CD4-positive, alpha-beta T cell (primary cell): Measurements from ENCODE around the gene GRIN2A. TPM values are rescaled to one million over a fixed set of nuclear protein-coding genes. Genes with fewer than 3 reads are reported as not detected.

Experiments
- ATAC-seq: fragments of 200-7000 bp; cut with Tn5 transposase; one replicate; pipeline ENCODE4 v1.10.0; 2022; ENCODE audit warnings: mild to moderate bottlenecking; ENCODE audit not compliant: poor library complexity
- CTCF ChIA-PET: fragments of 350-600 bp; sonication (Branson Sonifier 250); formaldehyde crosslinking; loops from one replicate; lab custom pipeline; 2021; ENCODE audit warnings: antibody characterized with exemption, inconsistent platforms; lab: Charles Lee
- POLR2A ChIA-PET: fragments of 350-600 bp; sonication (Branson Sonifier 250); formaldehyde crosslinking; loops from one replicate; lab custom pipeline; 2021; ENCODE audit warnings: antibody characterized with exemption, inconsistent platforms; lab: Charles Lee
- DNase-seq, 14 experiments: peaks; one replicate each; pipeline ENCODE4 v3.0.0-alpha.2; 2013 to 2020; ENCODE audit warnings: mixed read lengths in 2 of 14
- H3K27ac ChIP-seq, 2 donors: one replicate each; pipeline versions ENCODE4 v1.5.1 to v1.7.0; 2013; ENCODE audit warnings: low read length in 2 of 2, low read depth in 1 of 2, mild to moderate bottlenecking in 1 of 2
- H3K27me3 ChIP-seq, 2 experiments: 1 replicate in 1 of 2; 2 replicates in 1 of 2; pipeline versions ENCODE4 v1.6.1 to v1.7.0; 2013; ENCODE audit warnings: low read length in 2 of 2, control low read depth in 1 of 2, mild to moderate bottlenecking in 1 of 2, moderate library complexity in 1 of 2; ENCODE audit not compliant: insufficient read depth in 2 of 2, control insufficient read depth in 1 of 2
- H3K36me3 ChIP-seq: one replicate; pipeline ENCODE4 v1.6.1; 2013; ENCODE audit warnings: low read length, control low read depth; ENCODE audit not compliant: insufficient read depth
- H3K4me1 ChIP-seq: one replicate; pipeline ENCODE4 v1.6.1; 2013; ENCODE audit warnings: low read length, control low read depth; ENCODE audit not compliant: insufficient read depth
- H3K4me3 ChIP-seq: one replicate; pipeline ENCODE4 v1.5.1; 2013; ENCODE audit warnings: mild to moderate bottlenecking, low read length, moderate library complexity
- H3K9me3 ChIP-seq, 2 experiments: 1 replicate in 1 of 2; 2 replicates in 1 of 2; pipeline versions ENCODE4 v1.6.1 to v1.7.0; 2013; ENCODE audit warnings: low read length in 2 of 2, mild to moderate bottlenecking in 2 of 2, control low read depth in 1 of 2, moderate library complexity in 1 of 2; ENCODE audit not compliant: control insufficient read depth in 1 of 2, insufficient read depth in 1 of 2
- H3K27ac Mint-ChIP-seq: one replicate; pipeline ENCODE4 v1.8.0; 2020; ENCODE audit warnings: mixed read lengths
- H3K27me3 Mint-ChIP-seq: one replicate; pipeline ENCODE4 v1.8.0; 2021; ENCODE audit warnings: mixed read lengths
- H3K36me3 Mint-ChIP-seq: one replicate; pipeline ENCODE4 v1.8.0; 2021; ENCODE audit warnings: low read depth, mixed read lengths
- H3K4me1 Mint-ChIP-seq: one replicate; pipeline ENCODE4 v1.8.0; 2021; ENCODE audit warnings: low read depth, mixed read lengths
- H3K4me3 Mint-ChIP-seq: one replicate; pipeline ENCODE4 v1.8.0; 2020; ENCODE audit warnings: mild to moderate bottlenecking, mixed read lengths
- H3K9me3 Mint-ChIP-seq: one replicate; pipeline ENCODE4 v1.8.0; 2020; ENCODE audit warnings: mixed read lengths
- CTCF ChIP-seq: fragments of 200-600 bp; IDR thresholded peaks from one replicate; pipeline ENCODE4 v1.8.0; 2022; ENCODE audit warnings: antibody characterized with exemption, mild to moderate bottlenecking
- intact Hi-C, 2 experiments: fragments of 100-400 bp; cut with DNase I in 1 of 2; cut with micrococcal nuclease in 1 of 2; formaldehyde crosslinking; loops; one replicate each; pipeline versions ENCODE4 v1.15.1 to v1.9.0; 2023 to 2025; cut with DNase I, micrococcal nuclease
- total RNA-seq, 174 experiments: library from RNA in 2 of 174; stranded (reverse) in 2 of 174; gene quantifications; one replicate each; pipeline ENCODE4 v1.2.3 and lab custom pipeline; 2021 to 2026

Gene GRIN2A
- total RNA-seq, 2 experiments from 2014 or later: not detected

GRCh38 chr16:10136916-10137315 lies 45.3 kb downstream of the GRIN2A start:
- DNase-seq (no peak), ATAC-seq (no peak)
- Mint-ChIP-seq H3K27ac (no peak overlapping the region), H3K4me1 (no peaks in the 10 kb centered on the region), H3K4me3 (no peak overlapping the region), H3K27me3 (no peaks in the 10 kb centered on the region), H3K36me3 (no peaks in the 10 kb centered on the region), H3K9me3 (no peaks in the 10 kb centered on the region)
- H3K4me3 ChIP-seq: no peak overlapping the region
- no peaks in the 10 kb centered on the region for H3K27me3 ChIP-seq
- H3K4me1 ChIP-seq: no peaks in the 10 kb centered on the region
- no peak for TF ChIP-seq CTCF
- POLR2A ChIA-PET: no interaction called here
- CTCF ChIA-PET: no interaction called here
- no peaks in the 10 kb centered on the region for H3K9me3 ChIP-seq
- no peak overlapping the region for H3K27ac ChIP-seq
- intact Hi-C loops: no loop called here
- no peaks in the 10 kb centered on the region for H3K36me3 ChIP-seq

GRCh38 chr16:10130538-10130937 lies 51.7 kb downstream of the GRIN2A start:
- DNase-seq (no peak), ATAC-seq (no peak)
- intact Hi-C loops: no loop called here
- H3K27me3 Mint-ChIP-seq: peaks cover 5% of the 10 kb centered on the region
- no peaks in the 10 kb centered on the region for H3K9me3 Mint-ChIP-seq
- POLR2A ChIA-PET: no interaction called here
- CTCF ChIA-PET: no interaction called here
- TF ChIP-seq CTCF: no peak
- H3K4me3 Mint-ChIP-seq: no peak overlapping the region
- no peak overlapping the region for H3K27ac ChIP-seq
- H3K4me1 ChIP-seq: no peaks in the 10 kb centered on the region
- H3K27me3 ChIP-seq: no peaks in the 10 kb centered on the region
- H3K4me3 ChIP-seq: no peak overlapping the region
- H3K9me3 ChIP-seq: no peaks in the 10 kb centered on the region
- no peaks in the 10 kb centered on the region for H3K4me1 Mint-ChIP-seq
- no peaks in the 10 kb centered on the region for H3K36me3 Mint-ChIP-seq
- no peaks in the 10 kb centered on the region for H3K36me3 ChIP-seq
- H3K27ac Mint-ChIP-seq: no peak overlapping the region

GRCh38 chr16:10128397-10129258 lies 53.6 kb downstream of the GRIN2A start:
- Mint-ChIP-seq H3K9me3 (no peaks in the 10 kb centered on the region), H3K4me1 (no peaks in the 10 kb centered on the region), H3K36me3 (no peaks in the 10 kb centered on the region), H3K4me3 (no peak overlapping the region), H3K27ac (no peak overlapping the region), H3K27me3 (peaks cover 5% of the 10 kb centered on the region)
- TF ChIP-seq CTCF: no peak
- ChIA-PET CTCF (no interaction called here), POLR2A (no interaction called here)
- intact Hi-C loops: no loop called here
- H3K27ac ChIP-seq: no peak overlapping the region
- ATAC-seq (no peak), DNase-seq (no peak)
- no peaks in the 10 kb centered on the region for H3K27me3 ChIP-seq
- no peak overlapping the region for H3K4me3 ChIP-seq
- H3K9me3 ChIP-seq: no peaks in the 10 kb centered on the region
- no peaks in the 10 kb centered on the region for H3K36me3 ChIP-seq
- H3K4me1 ChIP-seq: no peaks in the 10 kb centered on the region
